Measurements from ENCODE around the gene MFGE8.
"Not testable (repeated sequence)": the region's sequence is repeated elsewhere in the genome, so short reads cannot be mapped to it uniquely, and the experiment has no call there.

The MFGE8 gene

DNA sequence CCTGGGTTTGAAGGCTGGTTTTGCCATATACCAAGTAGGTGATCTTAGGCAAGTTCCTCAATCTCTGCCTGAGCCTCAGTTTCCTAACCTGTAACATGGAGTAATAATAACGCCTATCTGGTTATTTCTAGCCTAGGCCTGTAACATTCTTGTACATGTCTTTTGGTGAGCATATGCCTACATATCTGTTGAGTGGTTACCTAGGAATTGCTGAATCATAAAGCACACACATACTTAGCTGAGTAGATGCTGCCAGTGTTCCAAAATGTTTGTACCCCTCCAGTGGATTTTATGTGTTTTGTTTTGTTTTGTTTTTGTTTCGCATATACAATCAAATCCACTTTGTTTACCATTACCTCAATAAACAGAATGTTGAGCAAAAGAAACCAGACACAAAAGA lies 17.4 kb upstream of the MFGE8 start:
- no peak for TF ChIP-seq EZH2phosphoT487 (conservative IDR thresholded peaks at IDR 0.05; ENCODE audit: low read length)
- TF ChIP-seq, protein P1, sequence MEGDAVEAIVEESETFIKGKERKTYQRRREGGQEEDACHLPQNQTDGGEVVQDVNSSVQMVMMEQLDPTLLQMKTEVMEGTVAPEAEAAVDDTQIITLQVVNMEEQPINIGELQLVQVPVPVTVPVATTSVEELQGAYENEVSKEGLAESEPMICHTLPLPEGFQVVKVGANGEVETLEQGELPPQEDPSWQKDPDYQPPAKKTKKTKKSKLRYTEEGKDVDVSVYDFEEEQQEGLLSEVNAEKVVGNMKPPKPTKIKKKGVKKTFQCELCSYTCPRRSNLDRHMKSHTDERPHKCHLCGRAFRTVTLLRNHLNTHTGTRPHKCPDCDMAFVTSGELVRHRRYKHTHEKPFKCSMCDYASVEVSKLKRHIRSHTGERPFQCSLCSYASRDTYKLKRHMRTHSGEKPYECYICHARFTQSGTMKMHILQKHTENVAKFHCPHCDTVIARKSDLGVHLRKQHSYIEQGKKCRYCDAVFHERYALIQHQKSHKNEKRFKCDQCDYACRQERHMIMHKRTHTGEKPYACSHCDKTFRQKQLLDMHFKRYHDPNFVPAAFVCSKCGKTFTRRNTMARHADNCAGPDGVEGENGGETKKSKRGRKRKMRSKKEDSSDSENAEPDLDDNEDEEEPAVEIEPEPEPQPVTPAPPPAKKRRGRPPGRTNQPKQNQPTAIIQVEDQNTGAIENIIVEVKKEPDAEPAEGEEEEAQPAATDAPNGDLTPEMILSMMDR (IDR thresholded peaks at IDR 0.05; ENCODE audit: insufficient read depth, low read length, poor library complexity, severe bottlenecking): no peak

DNA sequence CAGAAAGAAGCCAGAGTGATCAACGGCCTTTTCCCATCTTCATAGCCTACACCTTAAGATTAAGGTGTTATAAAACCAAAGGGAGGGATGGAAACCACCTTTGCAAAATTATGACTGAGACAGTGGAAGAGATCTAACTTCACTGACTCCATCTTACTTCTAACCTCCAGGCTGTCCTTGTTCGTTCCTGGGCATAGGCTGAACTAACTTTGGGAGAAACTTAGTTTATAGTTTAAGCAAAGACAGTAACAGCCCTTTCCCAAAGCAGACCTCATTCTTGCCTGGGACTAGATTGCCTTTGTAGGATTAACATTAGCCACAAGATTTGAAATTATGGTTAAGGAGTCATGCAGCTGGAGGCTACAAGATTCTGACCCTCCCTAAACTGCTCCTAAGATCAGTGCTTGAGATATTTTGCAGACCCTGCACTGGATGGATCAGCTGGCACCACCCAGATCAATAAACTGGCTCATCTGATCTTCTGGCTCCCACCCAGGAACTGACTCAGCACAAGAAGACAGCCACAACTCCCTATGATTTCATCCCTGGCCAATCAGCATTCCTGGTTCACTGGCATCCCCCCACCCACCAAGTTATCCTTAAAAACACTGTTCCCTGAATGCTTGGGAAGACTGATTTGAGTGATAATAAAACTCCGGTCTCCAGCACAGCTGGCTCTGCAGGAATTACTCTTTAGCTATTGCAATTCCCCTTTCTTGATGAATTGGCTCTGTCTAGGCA lies 16.3 kb upstream of the MFGE8 start:
- H3K9ac ChIP-seq (ENCODE audit: low read length); H3K4me2 ChIP-seq (ENCODE audit: low read depth, low read length, poor library complexity, severe bottlenecking); H3K4me3 ChIP-seq (ENCODE audit: insufficient read depth, low read length, poor library complexity, severe bottlenecking); H3F3A ChIP-seq (ENCODE audit: insufficient read depth); H3K36me3 ChIP-seq (ENCODE audit: low read length); H3K27me3 ChIP-seq (ENCODE audit: low read length); H2AFZ ChIP-seq (ENCODE audit: low read depth, low read length, severe bottlenecking); H4K20me1 ChIP-seq (ENCODE audit: low read depth, low read length); H3K9me2 ChIP-seq (replicated peaks; ENCODE audit: insufficient read depth, low read length); H3K79me2 ChIP-seq (ENCODE audit: insufficient read depth, low read length); H3K9me3 ChIP-seq (ENCODE audit: insufficient read depth, low read length); H3K27ac ChIP-seq (ENCODE audit: low read depth, low read length): not testable (repeated sequence)

More for the DNA sequence above, 17.4 kb upstream of the MFGE8 start:
- no peak overlapping the region for H3K4me3 ChIP-seq (ENCODE audit: insufficient read depth, low read length, poor library complexity, severe bottlenecking)
- no peak overlapping the region for H3K4me2 ChIP-seq (ENCODE audit: low read depth, low read length, poor library complexity, severe bottlenecking)
- H3K27ac ChIP-seq (ENCODE audit: low read depth, low read length): no peak overlapping the region
- no peaks in the 10 kb centered on the region for H3F3A ChIP-seq (ENCODE audit: insufficient read depth)
- H3K36me3 ChIP-seq (ENCODE audit: low read length): no peaks in the 10 kb centered on the region
- H3K79me2 ChIP-seq (ENCODE audit: insufficient read depth, low read length): no peaks in the 10 kb centered on the region
- no peak overlapping the region for H3K9ac ChIP-seq (ENCODE audit: low read length)
- H3K9me2 ChIP-seq (replicated peaks; ENCODE audit: insufficient read depth, low read length): no peaks in the 10 kb centered on the region
- H4K20me1 ChIP-seq (ENCODE audit: low read depth, low read length): no peaks in the 10 kb centered on the region
- no peak overlapping the region for H2AFZ ChIP-seq (ENCODE audit: low read depth, low read length, severe bottlenecking)
- no peaks in the 10 kb centered on the region for H3K27me3 ChIP-seq (ENCODE audit: low read length)
- H3K9me3 ChIP-seq (ENCODE audit: insufficient read depth, low read length): no peaks in the 10 kb centered on the region

DNA sequence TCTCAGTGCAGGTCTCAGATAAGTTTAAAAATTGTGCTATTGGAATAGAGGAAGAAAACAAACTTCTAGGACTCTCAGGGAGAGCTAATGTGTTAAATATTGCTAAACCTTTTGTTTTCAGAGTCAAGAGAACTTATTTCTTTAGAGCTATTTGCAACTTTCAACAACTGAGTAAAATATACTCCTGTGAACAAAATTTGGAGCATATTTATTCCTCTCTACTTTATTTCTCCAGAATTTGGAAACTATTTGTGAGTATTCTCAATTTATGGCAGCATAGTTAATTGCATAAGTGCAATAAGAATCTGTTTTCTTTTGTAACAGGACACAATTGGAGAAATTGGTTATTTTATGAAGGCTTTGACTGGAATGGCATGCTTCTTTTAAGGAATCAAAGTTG lies 15.0 kb upstream of the MFGE8 start:
- not testable (repeated sequence) for H2AFZ ChIP-seq (ENCODE audit: low read depth, low read length, severe bottlenecking); H3K9me2 ChIP-seq (replicated peaks; ENCODE audit: insufficient read depth, low read length); H4K20me1 ChIP-seq (ENCODE audit: low read depth, low read length); H3K27me3 ChIP-seq (ENCODE audit: low read length); H3K79me2 ChIP-seq (ENCODE audit: insufficient read depth, low read length); H3K9me3 ChIP-seq (ENCODE audit: insufficient read depth, low read length); H3K27ac ChIP-seq (ENCODE audit: low read depth, low read length); H3F3A ChIP-seq (ENCODE audit: insufficient read depth); H3K36me3 ChIP-seq (ENCODE audit: low read length); H3K4me3 ChIP-seq (ENCODE audit: insufficient read depth, low read length, poor library complexity, severe bottlenecking); H3K9ac ChIP-seq (ENCODE audit: low read length); H3K4me2 ChIP-seq (ENCODE audit: low read depth, low read length, poor library complexity, severe bottlenecking)

DNA sequence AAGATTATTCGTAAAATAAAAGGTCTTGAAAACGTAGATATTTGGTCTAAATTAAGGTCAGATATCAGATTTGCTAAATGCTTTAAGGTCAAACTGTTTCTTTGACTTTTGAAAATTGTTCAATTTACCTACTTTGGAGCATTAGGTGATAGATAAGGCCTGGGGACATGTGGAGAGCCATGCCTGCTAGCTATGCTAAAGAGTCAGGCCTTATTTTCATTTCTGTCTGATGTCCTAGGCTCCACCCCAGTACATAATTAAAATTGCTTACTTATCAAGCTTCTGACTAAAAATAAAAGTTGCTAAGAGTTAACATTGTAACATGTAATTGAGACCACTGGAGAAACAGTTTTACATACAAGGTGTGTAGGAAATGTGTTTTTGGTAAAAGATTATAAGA lies 12.5 kb upstream of the MFGE8 start:
- H3K4me2 ChIP-seq (ENCODE audit: low read depth, low read length, poor library complexity, severe bottlenecking); H3K79me2 ChIP-seq (ENCODE audit: insufficient read depth, low read length); H3K36me3 ChIP-seq (ENCODE audit: low read length); H3F3A ChIP-seq (ENCODE audit: insufficient read depth); H2AFZ ChIP-seq (ENCODE audit: low read depth, low read length, severe bottlenecking); H3K4me3 ChIP-seq (ENCODE audit: insufficient read depth, low read length, poor library complexity, severe bottlenecking); H3K27ac ChIP-seq (ENCODE audit: low read depth, low read length); H3K9me2 ChIP-seq (replicated peaks; ENCODE audit: insufficient read depth, low read length); H3K27me3 ChIP-seq (ENCODE audit: low read length); H3K9me3 ChIP-seq (ENCODE audit: insufficient read depth, low read length); H4K20me1 ChIP-seq (ENCODE audit: low read depth, low read length); H3K9ac ChIP-seq (ENCODE audit: low read length): not testable (repeated sequence)

DNA sequence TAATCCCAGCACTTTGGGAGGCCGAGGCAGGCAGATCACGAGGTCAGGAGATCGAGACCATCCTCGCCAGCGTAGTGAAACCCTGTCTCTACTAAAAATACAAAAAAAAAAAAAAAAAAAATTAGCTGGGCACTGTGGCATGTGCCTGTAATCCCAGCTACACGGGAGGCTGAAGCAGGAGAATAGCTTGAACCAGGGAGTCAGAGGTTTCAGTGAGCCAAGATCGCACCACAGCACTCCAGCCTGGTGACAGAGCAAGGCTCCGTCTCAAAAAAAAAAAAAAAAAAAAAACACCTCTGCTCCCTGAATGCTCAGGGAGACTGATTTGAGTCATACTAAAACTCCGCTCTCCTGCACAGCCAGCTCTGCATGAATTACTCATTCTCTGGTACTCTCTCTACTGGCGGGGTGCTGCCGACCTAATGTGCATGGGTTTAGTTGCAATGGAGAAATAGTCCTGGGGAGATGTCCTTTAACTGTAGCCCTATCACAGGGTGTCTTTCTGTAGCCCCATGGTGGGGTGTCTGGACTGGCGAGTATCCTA lies 7.8 kb upstream of the MFGE8 start:
- H3K79me2 ChIP-seq (ENCODE audit: insufficient read depth, low read length); H3F3A ChIP-seq (ENCODE audit: insufficient read depth); H3K9ac ChIP-seq (ENCODE audit: low read length); H3K27ac ChIP-seq (ENCODE audit: low read depth, low read length); H2AFZ ChIP-seq (ENCODE audit: low read depth, low read length, severe bottlenecking); H3K4me3 ChIP-seq (ENCODE audit: insufficient read depth, low read length, poor library complexity, severe bottlenecking); H4K20me1 ChIP-seq (ENCODE audit: low read depth, low read length); H3K36me3 ChIP-seq (ENCODE audit: low read length); H3K9me3 ChIP-seq (ENCODE audit: insufficient read depth, low read length); H3K9me2 ChIP-seq (replicated peaks; ENCODE audit: insufficient read depth, low read length); H3K27me3 ChIP-seq (ENCODE audit: low read length); H3K4me2 ChIP-seq (ENCODE audit: low read depth, low read length, poor library complexity, severe bottlenecking): not testable (repeated sequence)
